LHCN-M2 (cell line): Measurements from ENCODE around the gene ZNF582. TPM values are rescaled to one million over a fixed set of nuclear protein-coding genes. Genes with fewer than 3 reads are reported as not detected.
A peak's percentile ranks its signal among the peaks of the same experiment; 100 is the strongest.
"Not testable (repeated sequence)": the region's sequence is repeated elsewhere in the genome, so short reads cannot be mapped to it uniquely, and the experiment has no call there.

Experiments
- DNase-seq: peaks from one replicate; pipeline ENCODE4 v3.0.0-alpha.2; 2012; ENCODE audit warnings: low read depth
- total RNA-seq: library from RNA; depleted of rRNA; stranded (reverse); fragments of >200 nt; gene quantifications from 2 replicates; pipeline ENCODE4 v1.2.3, GENCODE V29; 2014; rRNA removed

The ZNF582 gene
- total RNA-seq, 1 experiment from 2014 or later, result 1.5 TPM

DNA sequence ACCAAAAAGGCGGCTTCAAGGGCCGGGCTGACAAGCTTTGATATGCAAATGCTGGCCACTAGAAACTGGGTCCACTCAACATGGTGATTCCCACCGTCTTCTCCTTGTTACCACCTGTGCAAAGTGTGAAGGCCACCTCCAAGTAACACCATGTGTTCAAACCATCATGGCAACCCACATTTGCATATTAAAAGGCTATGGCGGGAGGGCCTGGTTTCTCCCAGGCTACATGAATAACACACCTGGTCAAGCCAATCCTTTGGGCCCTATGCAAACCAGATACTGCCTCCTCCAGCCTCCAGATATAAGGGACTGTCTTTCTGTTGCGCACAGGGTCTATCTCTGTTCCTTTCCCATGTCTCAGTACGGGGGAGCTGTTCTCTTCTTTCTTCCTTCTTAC, 42.1 kb downstream of the ZNF582 start:
- no peak for DNase-seq

DNA sequence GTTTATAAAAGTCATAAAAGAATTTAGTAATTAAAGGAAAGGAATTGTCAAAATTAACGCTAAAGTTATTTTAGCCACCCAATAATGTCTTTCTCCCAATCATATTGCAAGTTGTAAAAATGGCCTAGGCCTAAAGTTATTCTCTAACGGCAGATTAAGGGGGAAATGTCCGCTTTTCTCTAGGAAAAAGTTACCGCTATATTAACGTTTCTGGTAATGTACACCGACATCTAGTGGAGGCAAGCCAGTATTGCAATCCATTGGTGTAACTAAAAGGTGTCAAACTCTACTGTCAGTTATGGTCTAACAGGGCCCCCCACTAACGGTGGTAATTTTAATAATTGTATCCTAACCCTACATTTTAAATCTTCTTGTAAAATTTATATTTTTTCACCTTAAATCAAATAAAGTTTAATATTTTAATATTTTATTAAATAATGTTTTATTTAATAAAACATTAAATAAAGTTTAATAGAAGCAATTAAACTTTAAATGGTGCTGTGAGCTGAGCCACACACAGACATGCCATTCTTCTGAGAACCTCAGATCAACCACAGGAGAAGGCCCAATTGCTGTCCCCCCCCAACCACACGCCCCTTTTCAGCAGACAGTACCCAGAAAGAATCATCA, 42.8 kb downstream of the ZNF582 start:
- DNase-seq, result peak; percentile 53

DNA sequence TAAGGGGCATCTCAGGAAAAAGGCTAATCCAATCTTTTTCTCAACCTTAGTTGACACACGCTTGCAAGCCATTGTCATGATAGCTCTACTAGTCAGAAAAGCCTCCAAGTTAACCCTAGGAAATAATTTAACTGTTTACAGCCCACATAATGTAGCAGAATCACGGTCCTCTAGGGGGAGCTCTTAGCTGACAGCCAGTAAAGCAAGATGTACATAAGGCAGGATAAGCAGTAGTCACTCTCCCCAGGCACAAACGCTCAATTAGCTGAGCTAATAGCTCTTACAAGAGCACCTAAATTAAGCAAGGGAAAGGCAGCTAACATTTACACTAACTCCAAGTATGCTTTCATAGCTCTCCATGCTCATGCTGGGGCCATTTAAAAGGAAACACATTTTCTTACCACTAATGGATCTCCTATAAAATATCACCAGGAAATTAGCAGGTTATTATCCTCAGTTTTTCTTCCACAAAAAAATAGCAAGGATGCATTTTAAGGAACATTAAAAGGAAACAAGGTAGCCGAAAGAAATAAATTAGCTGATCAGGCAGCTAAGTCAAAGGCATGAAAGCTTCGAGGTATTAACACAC, 45.0 kb downstream of the ZNF582 start:
- DNase-seq, result no peak

DNA sequence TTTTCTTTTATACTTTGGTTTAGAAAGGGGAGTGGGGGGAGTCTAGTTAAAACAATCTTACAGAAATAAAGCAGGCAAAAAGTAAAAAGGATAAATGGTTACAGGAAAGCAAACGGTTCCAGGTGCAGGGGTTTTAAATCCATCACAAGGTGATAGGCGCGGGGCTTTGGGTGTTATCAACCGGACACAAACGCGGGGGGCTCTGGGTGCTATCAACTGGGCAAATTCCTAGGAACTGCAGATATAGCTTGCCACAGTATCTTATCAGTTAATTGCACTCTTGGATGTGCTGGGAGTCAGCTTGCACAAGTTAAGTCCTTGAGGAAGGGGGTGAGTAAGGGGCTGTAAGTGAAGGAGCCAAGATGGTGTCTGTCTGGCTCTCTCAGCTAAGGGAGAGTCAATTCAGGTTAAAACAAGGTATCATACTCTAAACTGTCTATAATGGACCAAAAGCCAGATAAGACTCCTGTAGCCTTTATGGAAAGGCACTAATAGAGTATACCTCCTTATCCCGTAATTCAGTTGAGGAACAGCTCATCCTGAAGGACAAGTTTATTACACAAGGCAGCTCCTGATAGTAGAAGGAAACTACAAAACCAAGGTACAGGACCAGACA, 46.1 kb downstream of the ZNF582 start:
- DNase-seq, result no peak

DNA sequence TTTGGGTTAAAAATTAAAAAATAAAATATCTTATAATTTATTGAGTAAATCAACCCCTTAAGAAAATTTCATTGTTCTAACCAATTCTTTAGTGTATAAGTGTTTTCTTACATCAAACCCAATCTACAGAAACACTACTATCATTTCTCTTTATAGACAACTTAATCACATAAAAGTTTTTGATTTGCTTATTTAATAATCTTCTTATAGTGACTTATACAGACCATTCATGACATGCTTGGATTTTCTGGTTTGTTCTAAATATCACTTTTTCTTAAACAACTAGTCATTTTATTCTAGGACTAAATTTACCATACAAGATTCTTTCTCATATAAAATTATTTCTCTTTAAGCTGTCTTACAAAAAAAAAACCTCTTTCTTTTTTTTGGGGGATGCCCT, 51.4 kb downstream of the ZNF582 start:
- DNase-seq, result peak; percentile 10

DNA sequence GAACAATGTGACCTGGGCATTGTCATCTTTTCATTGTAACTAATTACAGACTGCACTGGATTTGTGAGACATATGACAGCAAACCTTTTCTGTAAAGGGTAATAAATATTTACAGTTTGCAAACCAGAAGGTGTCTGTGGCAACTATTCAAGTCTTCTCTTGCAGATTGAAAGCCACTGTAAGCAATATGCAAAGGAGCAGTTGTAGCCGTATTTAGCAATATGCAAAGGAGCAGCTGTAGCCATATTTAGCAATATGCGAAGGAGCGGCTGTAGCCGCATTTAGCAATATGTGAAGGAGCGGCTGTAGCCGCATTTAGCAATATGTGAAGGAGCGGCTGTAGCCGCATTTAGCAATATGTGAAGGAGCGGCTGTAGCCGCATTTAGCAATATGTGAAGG, 54.3 kb downstream of the ZNF582 start:
- DNase-seq, result not testable (repeated sequence)

DNA sequence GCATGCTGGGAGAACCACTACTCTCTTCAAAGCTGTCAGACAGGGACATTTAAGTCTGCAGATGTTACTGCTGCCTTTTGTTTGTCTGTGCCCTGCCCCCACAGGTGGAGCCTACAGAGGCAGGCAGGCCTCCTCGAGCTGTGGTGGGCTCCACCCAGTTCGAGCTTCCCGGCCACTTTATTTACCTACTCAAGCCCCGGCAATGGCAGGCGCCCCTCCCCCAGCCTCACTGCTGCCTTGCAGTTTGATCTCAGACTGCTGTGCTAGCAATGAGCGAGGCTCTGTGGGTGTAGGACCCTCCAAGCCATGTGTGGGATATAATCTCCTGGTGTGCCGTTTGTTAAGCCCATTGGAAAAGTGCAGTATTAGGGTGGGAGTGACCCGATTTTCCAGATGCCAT, 56.3 kb downstream of the ZNF582 start:
- DNase-seq, result not testable (repeated sequence)

DNA sequence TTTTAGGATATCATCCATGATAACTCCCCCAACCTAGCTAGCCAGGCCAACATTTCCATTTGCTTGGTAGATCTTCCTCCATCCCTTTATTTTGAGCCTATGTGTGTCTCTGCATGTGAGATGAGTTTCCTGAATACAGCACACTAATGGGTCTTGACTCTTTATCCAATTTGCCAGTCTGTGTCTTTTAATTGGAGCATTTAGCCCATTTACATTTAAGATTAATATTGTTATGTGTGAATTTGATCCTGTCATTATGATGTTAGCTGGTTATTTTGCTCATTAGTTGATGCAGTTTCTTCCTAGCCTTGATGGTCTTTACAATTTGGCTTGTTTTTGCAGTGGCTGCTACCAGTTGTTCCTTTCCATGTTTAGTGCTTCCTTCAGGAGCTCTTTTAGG, 58.0 kb downstream of the ZNF582 start:
- DNase-seq, result not testable (repeated sequence)

DNA sequence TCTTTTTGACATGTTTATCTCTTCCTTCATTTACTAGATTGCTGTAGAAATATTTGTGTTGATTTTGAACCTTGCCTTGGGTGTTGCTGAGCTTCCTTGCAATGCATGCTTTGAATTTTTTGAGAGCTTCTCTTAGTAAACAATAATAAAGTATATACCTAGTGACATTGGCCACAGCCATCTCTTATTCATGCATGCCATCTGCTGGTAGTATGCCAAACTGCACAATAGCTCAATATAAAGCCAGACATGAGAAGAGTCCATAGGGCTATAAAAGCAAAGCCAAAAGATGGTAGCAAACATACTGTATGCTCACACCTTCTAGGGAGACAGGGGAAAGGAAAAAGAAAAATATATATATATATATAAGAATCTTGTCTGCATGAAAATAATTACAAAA, 59.8 kb downstream of the ZNF582 start:
- DNase-seq, result peak; percentile 45

Other genes starting within 250 kb of the ZNF582 start
- not detected in 2 replicates for gene GALP, start 217.5 kb downstream of the ZNF582 start, total RNA-seq
- not detected in 2 replicates for gene ZSCAN5B, start 195.8 kb downstream of the ZNF582 start, total RNA-seq
- gene ZSCAN5C, start 191.3 kb downstream of the ZNF582 start, total RNA-seq, result not detected in 2 replicates
- gene EDDM13, start 120.8 kb downstream of the ZNF582 start, total RNA-seq, result not detected in 2 replicates
- gene ZSCAN5A, start 78.7 kb downstream of the ZNF582 start, total RNA-seq, result 2.9 and 4.6 TPM in 2 replicates
- gene ZNF583, start 10.8 kb upstream of the ZNF582 start, total RNA-seq, result 8.8 and 11.1 TPM in 2 replicates
- 3.1 and 4.8 TPM in 2 replicates for gene ZNF667, start 83.8 kb upstream of the ZNF582 start, total RNA-seq
- gene ZNF471, start 114.3 kb upstream of the ZNF582 start, total RNA-seq, result 0.83 and 1.6 TPM in 2 replicates
- 3.2 and 4.9 TPM in 2 replicates for gene ZFP28, start 145.4 kb upstream of the ZNF582 start, total RNA-seq
- 1.8 and 2.5 TPM in 2 replicates for gene ZNF470, start 173.9 kb upstream of the ZNF582 start, total RNA-seq
- gene ZNF71, start 201.8 kb upstream of the ZNF582 start, total RNA-seq, result 9.4 and 10.8 TPM in 2 replicates
- 0.11 and 0.13 TPM in 2 replicates for gene SMIM17, start 249.6 kb upstream of the ZNF582 start, total RNA-seq